ENCODE measurements around the gene MED8.

The MED8 gene

DNA sequence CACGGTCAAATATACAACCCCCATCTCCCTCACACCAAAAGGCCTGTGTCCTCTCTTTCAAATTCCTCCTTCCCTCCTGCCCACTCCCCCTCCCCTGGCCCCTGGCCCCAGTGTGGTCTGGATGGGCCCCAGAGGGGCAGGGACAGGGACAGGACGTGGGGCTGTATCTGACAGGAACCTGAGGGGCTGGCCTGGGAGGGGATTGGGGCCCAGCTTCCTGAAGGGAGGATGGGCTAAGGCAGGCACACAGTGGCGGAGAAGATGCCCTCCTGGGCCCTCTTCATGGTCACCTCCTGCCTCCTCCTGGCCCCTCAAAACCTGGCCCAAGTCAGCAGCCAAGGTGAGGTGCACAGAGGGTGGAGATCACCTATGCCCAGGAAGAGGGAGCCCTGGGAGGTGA is 52.0 kb downstream of the MED8 start, which contains the start of gene MPL:
Gene MPL, plus strand, starts transcription at position 231 of the 400 bp plus-strand sequence. Its CDS starts 31 bp downstream, at position 262.
- no peaks in the 10 kb centered on the region for H3K4me1 ChIP-seq
- no peak for DNase-seq
- H3K9me3 ChIP-seq: no peaks in the 10 kb centered on the region
- H3K36me3 ChIP-seq: no peaks in the 10 kb centered on the region
- H3K27me3 ChIP-seq: no peaks in the 10 kb centered on the region
- TF ChIP-seq, protein P1, sequence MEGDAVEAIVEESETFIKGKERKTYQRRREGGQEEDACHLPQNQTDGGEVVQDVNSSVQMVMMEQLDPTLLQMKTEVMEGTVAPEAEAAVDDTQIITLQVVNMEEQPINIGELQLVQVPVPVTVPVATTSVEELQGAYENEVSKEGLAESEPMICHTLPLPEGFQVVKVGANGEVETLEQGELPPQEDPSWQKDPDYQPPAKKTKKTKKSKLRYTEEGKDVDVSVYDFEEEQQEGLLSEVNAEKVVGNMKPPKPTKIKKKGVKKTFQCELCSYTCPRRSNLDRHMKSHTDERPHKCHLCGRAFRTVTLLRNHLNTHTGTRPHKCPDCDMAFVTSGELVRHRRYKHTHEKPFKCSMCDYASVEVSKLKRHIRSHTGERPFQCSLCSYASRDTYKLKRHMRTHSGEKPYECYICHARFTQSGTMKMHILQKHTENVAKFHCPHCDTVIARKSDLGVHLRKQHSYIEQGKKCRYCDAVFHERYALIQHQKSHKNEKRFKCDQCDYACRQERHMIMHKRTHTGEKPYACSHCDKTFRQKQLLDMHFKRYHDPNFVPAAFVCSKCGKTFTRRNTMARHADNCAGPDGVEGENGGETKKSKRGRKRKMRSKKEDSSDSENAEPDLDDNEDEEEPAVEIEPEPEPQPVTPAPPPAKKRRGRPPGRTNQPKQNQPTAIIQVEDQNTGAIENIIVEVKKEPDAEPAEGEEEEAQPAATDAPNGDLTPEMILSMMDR (IDR thresholded peaks at IDR 0.05; ENCODE audit: low read depth, low read length): no peak
- no peak within 1 kb of the TSS for H3K4me3 ChIP-seq (ENCODE audit: low read depth, low read length)

DNA sequence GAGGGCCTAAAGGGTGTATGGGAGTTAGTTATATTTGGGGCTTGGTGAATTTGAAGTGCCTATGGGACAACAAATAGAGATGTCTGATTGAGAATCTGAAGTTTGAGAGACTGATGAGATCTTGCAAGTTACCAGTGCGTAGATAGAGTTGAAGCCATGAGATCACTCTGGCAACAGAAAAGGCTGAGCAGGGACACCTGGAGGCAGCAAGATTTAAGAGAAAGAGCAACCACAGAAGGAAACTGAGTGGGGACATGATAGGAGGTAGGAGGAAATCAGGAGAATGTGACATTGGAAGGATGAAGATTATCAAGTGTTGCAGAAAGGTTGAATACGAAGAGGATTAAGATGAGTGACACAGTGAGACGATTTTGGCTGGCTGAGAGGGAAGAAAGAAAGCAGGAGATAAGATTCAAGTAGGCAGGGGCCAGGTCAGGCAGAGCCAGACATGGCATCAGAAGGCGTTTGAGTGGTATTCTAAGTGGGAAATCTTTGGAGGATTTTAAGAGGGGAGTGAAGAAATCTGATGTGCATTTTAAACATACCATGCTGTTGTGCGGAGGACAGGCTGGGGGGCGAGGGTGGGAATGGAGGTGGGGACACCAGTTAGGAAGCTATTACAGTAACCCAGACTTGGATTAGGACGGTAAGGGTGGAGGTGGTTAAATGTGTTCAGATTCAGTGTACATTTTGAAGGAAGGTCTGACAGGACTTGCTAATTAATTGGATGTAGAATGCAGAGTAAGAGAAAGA is 55.0 kb downstream of the MED8 start:
- H3K36me3 ChIP-seq: no peaks in the 10 kb centered on the region
- TF ChIP-seq, protein P1 (IDR thresholded peaks at IDR 0.05; ENCODE audit: low read depth, low read length): no peak
- no peaks in the 10 kb centered on the region for H3K4me1 ChIP-seq
- DNase-seq: no peak
- no peak overlapping the region for H3K4me3 ChIP-seq (ENCODE audit: low read depth, low read length)
- no peaks in the 10 kb centered on the region for H3K27me3 ChIP-seq
- H3K9me3 ChIP-seq: no peaks in the 10 kb centered on the region

Data from BE2C (cell line).